ENCODE results near the gene PAN2. TPM values are rescaled to one million over a fixed set of nuclear protein-coding genes. Genes with fewer than 3 reads are reported as not detected.

The PAN2 gene
- total and polyA plus RNA-seq, 3 donors from 2014 or later = 105 to 155 (median 119) TPM

DNA sequence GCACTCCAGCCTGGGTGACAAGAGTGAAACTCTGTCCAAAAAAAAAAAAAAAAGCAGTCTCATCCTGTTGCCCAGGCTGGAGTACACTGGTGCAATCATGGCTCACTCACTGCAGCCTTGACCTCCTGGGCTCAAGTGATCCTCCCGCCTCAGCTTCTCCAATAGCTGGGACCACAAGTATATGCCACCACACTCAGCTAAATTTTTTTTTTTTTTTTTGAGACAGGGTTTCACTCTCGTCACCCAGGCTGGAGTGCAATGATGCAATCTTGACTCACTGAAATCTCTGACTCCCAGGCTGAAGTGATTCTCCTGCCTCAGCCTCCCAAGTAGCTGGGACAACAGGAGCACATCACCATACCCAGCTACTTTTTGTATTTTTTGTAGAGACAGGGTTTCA is 12.8 kb downstream of the PAN2 start:
- no peaks in the 10 kb centered on the region for H3K27me3 ChIP-seq
- intact Hi-C loops (cut with DNase I; ENCODE audit: low total_unique reads) = no loop called here

DNA sequence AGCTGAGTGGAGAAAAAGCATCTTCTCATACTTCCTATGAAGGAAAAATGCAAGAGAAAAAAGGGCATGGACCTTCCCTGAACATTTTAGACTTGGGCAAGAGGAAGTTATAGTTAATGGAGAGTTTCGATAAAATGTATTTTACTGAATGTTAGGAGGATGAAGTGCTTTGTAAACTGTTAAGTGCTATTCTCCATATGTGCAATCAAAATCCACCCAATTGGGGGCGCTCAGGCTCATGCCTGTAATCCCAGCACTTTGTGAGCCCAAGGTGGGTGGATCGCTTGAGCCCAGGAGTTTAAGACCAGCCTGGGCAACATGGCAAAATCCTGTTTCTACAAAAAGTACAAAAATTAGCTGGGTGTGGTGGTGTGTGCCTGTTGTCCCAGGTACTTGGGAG is 16.1 kb downstream of the PAN2 start:
- Histone ChIP-seq H3K4me1 (peaks cover 10% of the 10 kb centered on the region), H3K4me3 (no peak overlapping the region), H3K27me3 (no peaks in the 10 kb centered on the region), H3K36me3 (ENCODE audit: low read depth, missing control alignments) (no peaks in the 10 kb centered on the region), H3K9me3 (no peaks in the 10 kb centered on the region), H3K27ac (no peak overlapping the region)
- DNase-seq = no peak
- TF ChIP-seq, protein P1, sequence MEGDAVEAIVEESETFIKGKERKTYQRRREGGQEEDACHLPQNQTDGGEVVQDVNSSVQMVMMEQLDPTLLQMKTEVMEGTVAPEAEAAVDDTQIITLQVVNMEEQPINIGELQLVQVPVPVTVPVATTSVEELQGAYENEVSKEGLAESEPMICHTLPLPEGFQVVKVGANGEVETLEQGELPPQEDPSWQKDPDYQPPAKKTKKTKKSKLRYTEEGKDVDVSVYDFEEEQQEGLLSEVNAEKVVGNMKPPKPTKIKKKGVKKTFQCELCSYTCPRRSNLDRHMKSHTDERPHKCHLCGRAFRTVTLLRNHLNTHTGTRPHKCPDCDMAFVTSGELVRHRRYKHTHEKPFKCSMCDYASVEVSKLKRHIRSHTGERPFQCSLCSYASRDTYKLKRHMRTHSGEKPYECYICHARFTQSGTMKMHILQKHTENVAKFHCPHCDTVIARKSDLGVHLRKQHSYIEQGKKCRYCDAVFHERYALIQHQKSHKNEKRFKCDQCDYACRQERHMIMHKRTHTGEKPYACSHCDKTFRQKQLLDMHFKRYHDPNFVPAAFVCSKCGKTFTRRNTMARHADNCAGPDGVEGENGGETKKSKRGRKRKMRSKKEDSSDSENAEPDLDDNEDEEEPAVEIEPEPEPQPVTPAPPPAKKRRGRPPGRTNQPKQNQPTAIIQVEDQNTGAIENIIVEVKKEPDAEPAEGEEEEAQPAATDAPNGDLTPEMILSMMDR (IDR thresholded peaks at IDR 0.05) = no peak
- TF ChIP-seq POLR2A (IDR thresholded peaks at IDR 0.05) = no peak
- 92 to 99% methylated on average over 3 of the region's 3 CpGs for WGBS, 2 donors
- intact Hi-C loops (cut with DNase I; ENCODE audit: low total_unique reads) = no loop called here

More for the DNA sequence above, 12.8 kb downstream of the PAN2 start:
- no peak overlapping the region for H3K4me3 ChIP-seq
- DNase-seq = no peak
- no peaks in the 10 kb centered on the region for H3K36me3 ChIP-seq (ENCODE audit: low read depth, missing control alignments)
- 94 to 98% methylated on average over 2 of the region's 2 CpGs for WGBS, 2 donors
- no peaks in the 10 kb centered on the region for H3K4me1 ChIP-seq
- H3K27ac ChIP-seq = no peak overlapping the region
- TF ChIP-seq, protein P1 (IDR thresholded peaks at IDR 0.05) = no peak
- TF ChIP-seq POLR2A (IDR thresholded peaks at IDR 0.05) = no peak
- H3K9me3 ChIP-seq = no peaks in the 10 kb centered on the region

DNA sequence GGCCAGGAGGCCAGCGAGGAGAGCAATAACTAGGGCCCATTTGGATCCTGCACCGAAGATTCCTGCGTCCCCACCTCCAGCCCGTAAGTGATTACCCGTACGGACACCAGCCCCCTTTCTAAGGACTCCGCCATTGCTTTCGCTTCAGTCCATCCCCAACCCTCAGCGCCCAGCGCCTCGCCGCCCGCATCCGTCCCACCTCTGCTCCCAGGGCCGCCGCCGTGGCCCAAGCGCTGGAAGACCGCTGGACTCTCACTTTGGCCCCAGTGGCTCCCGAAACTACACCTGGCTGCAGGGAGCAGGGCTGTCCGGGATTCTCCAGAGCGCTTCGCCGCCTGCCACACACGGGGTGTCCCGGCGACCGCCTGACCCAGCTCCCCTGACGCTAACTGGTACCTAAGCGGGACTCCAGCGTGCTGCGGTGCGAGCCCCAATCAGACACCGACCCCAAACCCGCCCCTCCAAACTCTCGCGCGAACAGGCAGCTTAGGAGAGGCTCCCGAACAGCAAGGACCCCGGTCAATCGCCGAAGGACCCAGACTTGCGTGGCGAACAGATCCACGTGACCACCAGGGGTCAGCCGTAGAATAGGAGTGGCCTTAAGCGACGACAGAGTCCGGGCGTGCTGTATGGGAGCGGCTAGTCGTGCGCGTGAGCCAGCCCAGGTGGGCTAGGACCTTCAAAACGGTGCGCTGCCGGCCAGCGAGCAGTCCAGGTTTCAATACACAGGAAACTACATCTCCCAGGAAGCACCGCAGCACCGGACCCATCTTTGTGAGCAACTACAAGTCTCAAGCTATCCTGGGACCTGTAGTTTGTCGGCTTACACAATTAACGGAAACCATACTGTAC is 18.0 kb downstream of the PAN2 start, which contains the start of gene CNPY2:
Gene CNPY2 (minus strand): TSS at position 367 of the 852 bp plus-strand sequence. CDS start 771 bp downstream, outside the sequence.
- intact Hi-C loops (cut with DNase I; ENCODE audit: low total_unique reads) = no loop called here
- Histone ChIP-seq H3K4me3 (peak within 1 kb of the TSS; percentile 59 to 93), H3K9me3 (no peaks in the 10 kb centered on the region), H3K36me3 (ENCODE audit: low read depth, missing control alignments) (no peaks in the 10 kb centered on the region), H3K4me1 (peaks cover 10% of the 10 kb centered on the region), H3K27me3 (no peaks in the 10 kb centered on the region), H3K27ac (peak within 1 kb of the TSS; percentile 79 to 92)
- TF ChIP-seq POLR2A (IDR thresholded peaks at IDR 0.05) = no peak
- TF ChIP-seq, protein P1 (IDR thresholded peaks at IDR 0.05) = peak in 2 of 3 experiments; percentile 18 to 47
- DNase-seq = peak; percentile 97
- 0 to 2% methylated on average over 30 to 57 of the region's 62 CpGs for WGBS, 2 donors

DNA sequence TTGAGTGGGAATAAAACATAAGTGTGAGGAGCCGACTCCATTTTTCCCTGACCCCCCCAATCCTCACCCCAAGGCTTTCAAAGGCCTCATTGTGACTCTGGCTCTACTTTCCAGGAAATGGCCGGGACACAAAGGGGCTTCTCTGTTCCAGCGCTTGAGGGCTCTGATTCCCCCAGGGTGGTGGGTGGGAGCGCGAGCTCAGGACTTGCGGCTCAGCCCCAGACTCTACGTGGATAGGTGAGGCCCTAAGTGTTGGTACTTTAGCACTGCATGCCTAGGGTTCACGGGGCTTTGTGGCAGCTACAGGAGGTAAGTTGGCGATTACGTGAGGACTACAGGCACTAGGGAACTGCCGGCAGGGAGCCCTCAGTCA is 18.6 kb downstream of the PAN2 start:
- no peaks in the 10 kb centered on the region for H3K27me3 ChIP-seq
- WGBS, 2 donors = 0 to 1% methylated on average over 8 to 11 of the region's 11 CpGs
- intact Hi-C loops (cut with DNase I; ENCODE audit: low total_unique reads) = no loop called here
- H3K4me3 ChIP-seq = peak overlapping the region; percentile 59 to 93
- TF ChIP-seq POLR2A (IDR thresholded peaks at IDR 0.05) = no peak
- TF ChIP-seq, protein P1 (IDR thresholded peaks at IDR 0.05) = no peak
- peaks cover 10% of the 10 kb centered on the region for H3K4me1 ChIP-seq
- peak overlapping the region; percentile 79 to 92 for H3K27ac ChIP-seq
- DNase-seq = no peak
- no peaks in the 10 kb centered on the region for H3K9me3 ChIP-seq
- no peaks in the 10 kb centered on the region for H3K36me3 ChIP-seq (ENCODE audit: low read depth, missing control alignments)

Data from testis (tissue), 3 donors.